ENCODE measurements around the gene PLEKHS1.

Gene PLEKHS1

DNA sequence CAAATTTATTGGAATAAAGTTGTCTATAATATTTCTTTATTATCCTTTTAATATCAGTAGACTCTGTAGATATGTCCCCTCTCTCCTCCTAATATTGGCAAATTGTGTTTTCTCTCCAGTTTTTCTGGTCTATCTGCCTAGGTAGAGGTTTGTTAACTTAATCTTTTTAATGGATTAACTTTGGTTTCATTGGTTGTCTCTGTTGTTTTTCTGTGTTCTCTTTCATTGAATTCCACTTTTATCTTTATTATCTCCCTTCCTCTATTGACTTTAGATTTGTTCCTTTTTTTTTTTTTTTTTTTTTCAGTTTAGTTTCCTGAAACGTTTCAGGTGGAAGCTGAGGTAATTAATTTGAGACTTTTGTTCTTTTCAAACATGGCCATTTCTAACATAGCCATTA is 10.6 kb downstream of the PLEKHS1 start:
- no peak for DNase-seq (ENCODE audit: low read depth in 1 of 2, low spot score in 1 of 2)
- Histone ChIP-seq H3K27me3 (ENCODE audit: insufficient read depth, poor library complexity, severe bottlenecking) (peaks cover 10% of the 10 kb centered on the region), H3K27ac (replicated peaks) (no peak overlapping the region), H3K4me3 (replicated peaks; ENCODE audit: insufficient read depth, low read length) (no peak overlapping the region)
- TF ChIP-seq SPI1 (IDR thresholded peaks at IDR 0.05; ENCODE audit: borderline replicate concordance, low read depth) (no peak), REST (IDR thresholded peaks at IDR 0.05; ENCODE audit: insufficient replicate concordance, low read depth) (no peak), POLR2AphosphoS5 (IDR thresholded peaks at IDR 0.05; ENCODE audit: low read depth) (no peak), CTCF (IDR thresholded peaks at IDR 0.05; ENCODE audit: insufficient read depth, low read length) (no peak), GABPA (IDR thresholded peaks at IDR 0.05; ENCODE audit: low read depth) (no peak)

GRCh38 chr10:113764582-113764981 is 13.1 kb downstream of the PLEKHS1 start:
- Histone ChIP-seq H3K4me3 (replicated peaks; ENCODE audit: insufficient read depth, low read length) (no peak overlapping the region), H3K27ac (replicated peaks) (no peak overlapping the region), H3K27me3 (ENCODE audit: insufficient read depth, poor library complexity, severe bottlenecking) (peaks cover 15% of the 10 kb centered on the region)
- DNase-seq (ENCODE audit: low read depth in 1 of 2, low spot score in 1 of 2): no peak
- TF ChIP-seq GABPA (IDR thresholded peaks at IDR 0.05; ENCODE audit: low read depth) (no peak), CTCF (IDR thresholded peaks at IDR 0.05; ENCODE audit: insufficient read depth, low read length) (no peak), POLR2AphosphoS5 (IDR thresholded peaks at IDR 0.05; ENCODE audit: low read depth) (no peak), SPI1 (IDR thresholded peaks at IDR 0.05; ENCODE audit: borderline replicate concordance, low read depth) (no peak), REST (IDR thresholded peaks at IDR 0.05; ENCODE audit: insufficient replicate concordance, low read depth) (no peak)

GRCh38 chr10:113765910-113766309 is 14.4 kb downstream of the PLEKHS1 start:
- no peak overlapping the region for H3K27ac ChIP-seq (replicated peaks)
- no peak for DNase-seq (ENCODE audit: low read depth in 1 of 2, low spot score in 1 of 2)
- TF ChIP-seq POLR2AphosphoS5 (IDR thresholded peaks at IDR 0.05; ENCODE audit: low read depth) (no peak), SPI1 (IDR thresholded peaks at IDR 0.05; ENCODE audit: borderline replicate concordance, low read depth) (no peak), REST (IDR thresholded peaks at IDR 0.05; ENCODE audit: insufficient replicate concordance, low read depth) (no peak), CTCF (IDR thresholded peaks at IDR 0.05; ENCODE audit: insufficient read depth, low read length) (no peak), GABPA (IDR thresholded peaks at IDR 0.05; ENCODE audit: low read depth) (no peak)
- H3K4me3 ChIP-seq (replicated peaks; ENCODE audit: insufficient read depth, low read length): no peak overlapping the region
- peaks cover 19% of the 10 kb centered on the region for H3K27me3 ChIP-seq (ENCODE audit: insufficient read depth, poor library complexity, severe bottlenecking)

Data from HL-60 (cell line).